PC-3 (cell line): Measurements from ENCODE around the gene AGO3. TPM values are rescaled to one million over a fixed set of nuclear protein-coding genes. Genes with fewer than 3 reads are reported as not detected.

Experiments
- ATAC-seq: fragments of 200-7000 bp; cut with Tn5 transposase; 2 replicates; pipeline ENCODE4 v1.9.1; 2020; ENCODE audit warnings: mild to moderate bottlenecking, moderate library complexity
- BruUV-seq: library from RNA; stranded (reverse); fragments of 400-500 nt; replicated peaks from 2 replicates; lab custom pipeline; 2021; lab: Mats Ljungman, UMichigan
- CTCF ChIA-PET: fragments of 300-600 bp; sonication (Branson Sonifier 250); formaldehyde crosslinking; loops from one replicate; lab custom pipeline; 2022; ENCODE audit warnings: antibody characterized with exemption; lab: Charles Lee
- POLR2A ChIA-PET: fragments of 300-600 bp; sonication (Branson Sonifier 250); formaldehyde crosslinking; loops from one replicate; lab custom pipeline; 2022; ENCODE audit warnings: antibody characterized with exemption; ENCODE audit not compliant: unreplicated experiment; lab: Charles Lee
- DNase-seq: peaks from one replicate; pipeline ENCODE4 v3.0.0-alpha.2; 2015
- H2AFZ ChIP-seq: fragments of 300-600 bp; sonication (generic); 2 replicates; pipeline ENCODE4 v1.6.0; 2016; ENCODE audit warnings: antibody characterized with exemption, low read length
- H3F3A ChIP-seq: fragments of 300-600 bp; sonication (generic); one replicate; pipeline ENCODE4 v1.6.0; 2017; ENCODE audit warnings: antibody characterized with exemption, low read length, control low read depth, mild to moderate bottlenecking; ENCODE audit not compliant: unreplicated experiment
- H3K27ac ChIP-seq: fragments of 300-600 bp; sonication (generic); 2 replicates; pipeline ENCODE4 v1.5.1; 2016; ENCODE audit warnings: mild to moderate bottlenecking, low read length
- H3K27me3 ChIP-seq: fragments of 300-600 bp; sonication (generic); 2 replicates; pipeline ENCODE4 v1.6.1; 2016; ENCODE audit warnings: low read length, mixed read lengths
- H3K36me3 ChIP-seq: fragments of 300-600 bp; sonication (generic); 2 replicates; pipeline ENCODE4 v1.6.1; 2016; ENCODE audit warnings: low read depth, mixed run types, low read length, mixed read lengths
- H3K4me1 ChIP-seq: fragments of 300-600 bp; sonication (generic); 2 replicates; pipeline ENCODE4 v1.5.1; 2016; ENCODE audit warnings: low read length; ENCODE audit not compliant: insufficient read depth
- H3K4me2 ChIP-seq: fragments of 300-600 bp; sonication (generic); 2 replicates; pipeline ENCODE4 v1.6.0; 2016; ENCODE audit warnings: low read length
- H3K4me3 ChIP-seq: fragments of 300-600 bp; sonication (generic); 2 replicates; pipeline ENCODE4 v1.5.1; 2016; ENCODE audit warnings: mild to moderate bottlenecking, low read length, mixed read lengths
- H3K79me2 ChIP-seq: fragments of 300-600 bp; sonication (generic); 2 replicates; pipeline ENCODE4 v1.6.1; 2017; ENCODE audit warnings: low read length, mixed read lengths
- H3K9ac ChIP-seq: fragments of 300-600 bp; sonication (generic); 2 replicates; pipeline ENCODE4 v1.6.0; 2016; ENCODE audit warnings: mild to moderate bottlenecking, low read length
- H3K9me2 ChIP-seq: fragments of 300-600 bp; sonication (generic); replicated peaks from 2 replicates; pipeline ENCODE4 v1.6.1; 2016; ENCODE audit warnings: mixed run types, low read length, mixed read lengths
- H3K9me3 ChIP-seq: fragments of 300-600 bp; sonication (generic); 2 replicates; pipeline ENCODE4 v1.6.1; 2016; ENCODE audit warnings: low read length, mixed read lengths
- H4K20me1 ChIP-seq: fragments of 300-600 bp; sonication (generic); 2 replicates; pipeline ENCODE4 v1.6.1; 2016; ENCODE audit warnings: low read length, mixed read lengths
- CTCF ChIP-seq: fragments of 300-600 bp; sonication (generic); conservative IDR thresholded peaks from 2 replicates; pipeline ENCODE4 v1.5.1; 2017; ENCODE audit warnings: antibody characterized with exemption, low read depth, mild to moderate bottlenecking, low read length
- EZH2 ChIP-seq: fragments of 300-600 bp; sonication (generic); IDR thresholded peaks from one replicate; pipeline ENCODE4 v1.6.1; 2017; ENCODE audit warnings: antibody characterized with exemption, mild to moderate bottlenecking, low read length; ENCODE audit not compliant: unreplicated experiment
- EZH2phosphoT487 ChIP-seq: fragments of 300-600 bp; sonication (generic); IDR thresholded peaks from 2 replicates; pipeline ENCODE4 v1.6.1; 2018; ENCODE audit warnings: mild to moderate bottlenecking, antibody characterized with exemption, low read length, borderline replicate concordance
- intact Hi-C: fragments of 100-400 bp; cut with micrococcal nuclease; formaldehyde crosslinking; loops from 2 replicates; pipeline ENCODE4 v1.9.0; 2023
- total RNA-seq: library from RNA; depleted of rRNA; stranded (reverse); fragments of >200 nt; gene quantifications from 2 replicates; pipeline ENCODE4 v1.2.3, GENCODE V29; 2014

The AGO3 gene
- total RNA-seq, 1 experiment from 2014 or later, result 17.7 TPM

GRCh38 chr1:35899941-35900340, 31.0 kb upstream of the AGO3 start:
- intact Hi-C loops, result no loop called here
- ATAC-seq, result no peak
- CTCF ChIA-PET, result no interaction called here

GRCh38 chr1:35901235-35901634, 29.7 kb upstream of the AGO3 start:
- TF ChIP-seq CTCF, result no peak
- no peak for TF ChIP-seq EZH2phosphoT487
- TF ChIP-seq EZH2, result no peak
- BruUV-seq, result no TSS peak
- CTCF ChIA-PET, result no interaction called here
- no peak overlapping the region for H3K4me2 ChIP-seq
- intact Hi-C loops, result no loop called here
- no peak overlapping the region for H3K9ac ChIP-seq
- ATAC-seq, result no peak
- no peaks in the 10 kb centered on the region for H3K9me3 ChIP-seq
- H2AFZ ChIP-seq, result no peak overlapping the region
- H3K27ac ChIP-seq, result no peak overlapping the region
- no peaks in the 10 kb centered on the region for H3K4me1 ChIP-seq
- no peak for DNase-seq
- H3K36me3 ChIP-seq, result peaks cover 11% of the 10 kb centered on the region
- H3F3A ChIP-seq, result no peaks in the 10 kb centered on the region
- POLR2A ChIA-PET, result no interaction called here
- no peaks in the 10 kb centered on the region for H3K79me2 ChIP-seq
- H3K4me3 ChIP-seq, result no peak overlapping the region
- no peaks in the 10 kb centered on the region for H3K9me2 ChIP-seq
- no peaks in the 10 kb centered on the region for H3K27me3 ChIP-seq
- H4K20me1 ChIP-seq, result no peaks in the 10 kb centered on the region

More at GRCh38 chr1:35899941-35900340, 31.0 kb upstream of the AGO3 start:
- Histone ChIP-seq H3F3A (no peaks in the 10 kb centered on the region), H3K9me2 (no peaks in the 10 kb centered on the region), H2AFZ (no peak overlapping the region), H4K20me1 (no peaks in the 10 kb centered on the region), H3K27me3 (no peaks in the 10 kb centered on the region), H3K27ac (no peak overlapping the region), H3K4me3 (no peak overlapping the region), H3K4me1 (no peaks in the 10 kb centered on the region), H3K4me2 (no peak overlapping the region), H3K79me2 (no peaks in the 10 kb centered on the region), H3K36me3 (peaks cover 16% of the 10 kb centered on the region), H3K9me3 (no peaks in the 10 kb centered on the region), H3K9ac (no peak overlapping the region)
- POLR2A ChIA-PET, result no interaction called here
- no TSS peak for BruUV-seq
- TF ChIP-seq EZH2 (no peak), EZH2phosphoT487 (no peak), CTCF (no peak)
- no peak for DNase-seq

GRCh38 chr1:35902671-35903070, 28.2 kb upstream of the AGO3 start:
- intact Hi-C loops, result no loop called here
- CTCF ChIA-PET, result no interaction called here

More at GRCh38 chr1:35902671-35903070, 28.2 kb upstream of the AGO3 start:
- DNase-seq (no peak), ATAC-seq (no peak)
- no TSS peak for BruUV-seq
- Histone ChIP-seq H3F3A (no peaks in the 10 kb centered on the region), H3K9me3 (no peaks in the 10 kb centered on the region), H2AFZ (no peak overlapping the region), H3K4me1 (no peaks in the 10 kb centered on the region), H4K20me1 (no peaks in the 10 kb centered on the region), H3K36me3 (peaks cover 8% of the 10 kb centered on the region; the same call in 1 of the 2 replicates), H3K79me2 (no peaks in the 10 kb centered on the region), H3K27ac (no peak overlapping the region), H3K4me2 (no peak overlapping the region), H3K9ac (no peak overlapping the region), H3K9me2 (no peaks in the 10 kb centered on the region), H3K27me3 (no peaks in the 10 kb centered on the region), H3K4me3 (no peak overlapping the region)
- TF ChIP-seq EZH2 (no peak), EZH2phosphoT487 (no peak), CTCF (no peak)
- POLR2A ChIA-PET, result no interaction called here
